LNCaP clone FGC (cell line): ENCODE results near the gene MARF1.

Experiments used
- DNase-seq: peaks from one replicate; pipeline ENCODE4 v3.0.0-alpha.2; 2011; ENCODE audit warnings: low read depth
- H3K4me3 ChIP-seq: 2 replicates; pipeline ENCODE4 v1.5.1; 2011; ENCODE audit warnings: mild to moderate bottlenecking, low read depth, low read length, control low read depth
- CTCF ChIP-seq: IDR thresholded peaks from 2 replicates; pipeline ENCODE4 v1.5.1; 2012; ENCODE audit warnings: mild to moderate bottlenecking; ENCODE audit not compliant: control insufficient read depth, insufficient read depth; ENCODE audit errors: extremely low read depth

The MARF1 gene

GRCh38 chr16:15597822-15598647 is 44.9 kb downstream of the MARF1 start:
- H3K4me3 ChIP-seq, result no peak overlapping the region
- no peak for DNase-seq
- TF ChIP-seq CTCF, result no peak

GRCh38 chr16:15597135-15597534 is 45.8 kb downstream of the MARF1 start:
- no peak overlapping the region for H3K4me3 ChIP-seq
- no peak for DNase-seq
- no peak for TF ChIP-seq CTCF

GRCh38 chr16:15594711-15595320 is 48.1 kb downstream of the MARF1 start:
- no peak overlapping the region for H3K4me3 ChIP-seq
- no peak for DNase-seq
- no peak for TF ChIP-seq CTCF

- no peak for TF ChIP-seq CTCF
- H3K4me3 ChIP-seq, result no peak overlapping the region
- no peak for DNase-seq
Observed at GRCh38 chr16:15593235-15593634, 49.7 kb downstream of the MARF1 start.

GRCh38 chr16:15592324-15592723 is 50.6 kb downstream of the MARF1 start:
- H3K4me3 ChIP-seq, result no peak overlapping the region
- no peak for DNase-seq
- no peak for TF ChIP-seq CTCF

GRCh38 chr16:15587152-15587825 is 55.7 kb downstream of the MARF1 start:
- no peak for DNase-seq
- H3K4me3 ChIP-seq, result no peak overlapping the region
- TF ChIP-seq CTCF, result no peak

GRCh38 chr16:15586716-15587115 is 56.2 kb downstream of the MARF1 start:
- no peak overlapping the region for H3K4me3 ChIP-seq
- TF ChIP-seq CTCF, result no peak
- no peak for DNase-seq
